ENCODE results near the gene ATP7A. TPM values are rescaled to one million over a fixed set of nuclear protein-coding genes. Genes with fewer than 3 reads are reported as not detected.
A peak's percentile ranks its signal among the peaks of the same experiment; 100 is the strongest.

ATP7A gene
- total RNA-seq, 3 donors from 2014 or later (not counting 1 experiment from before 2014, with no cell fraction given), result 18.8 to 24.3 (median 21.5) TPM

DNA sequence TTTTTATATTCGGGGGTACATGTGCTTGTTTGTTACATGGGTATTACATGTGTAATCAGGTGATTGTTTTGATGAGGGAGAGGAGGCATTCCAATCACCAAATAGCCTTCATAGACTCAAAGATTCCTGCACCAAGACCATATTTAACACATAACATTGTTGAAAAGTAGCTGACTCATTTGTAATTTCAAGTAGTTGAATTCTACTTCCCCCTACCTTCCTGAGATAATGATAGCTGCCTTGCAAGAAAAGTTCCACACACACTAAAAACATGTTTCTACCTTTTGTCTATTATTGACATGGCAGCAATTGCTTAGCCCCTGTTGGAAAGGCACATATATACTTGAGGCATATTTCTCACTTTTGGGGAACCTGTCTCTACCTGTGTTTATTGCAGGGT, 42.8 kb downstream of the ATP7A start:
- H3K36me3 Mint-ChIP-seq, result no peaks in the 10 kb centered on the region
- DNase-seq, result no peak
- TF ChIP-seq, protein P1, sequence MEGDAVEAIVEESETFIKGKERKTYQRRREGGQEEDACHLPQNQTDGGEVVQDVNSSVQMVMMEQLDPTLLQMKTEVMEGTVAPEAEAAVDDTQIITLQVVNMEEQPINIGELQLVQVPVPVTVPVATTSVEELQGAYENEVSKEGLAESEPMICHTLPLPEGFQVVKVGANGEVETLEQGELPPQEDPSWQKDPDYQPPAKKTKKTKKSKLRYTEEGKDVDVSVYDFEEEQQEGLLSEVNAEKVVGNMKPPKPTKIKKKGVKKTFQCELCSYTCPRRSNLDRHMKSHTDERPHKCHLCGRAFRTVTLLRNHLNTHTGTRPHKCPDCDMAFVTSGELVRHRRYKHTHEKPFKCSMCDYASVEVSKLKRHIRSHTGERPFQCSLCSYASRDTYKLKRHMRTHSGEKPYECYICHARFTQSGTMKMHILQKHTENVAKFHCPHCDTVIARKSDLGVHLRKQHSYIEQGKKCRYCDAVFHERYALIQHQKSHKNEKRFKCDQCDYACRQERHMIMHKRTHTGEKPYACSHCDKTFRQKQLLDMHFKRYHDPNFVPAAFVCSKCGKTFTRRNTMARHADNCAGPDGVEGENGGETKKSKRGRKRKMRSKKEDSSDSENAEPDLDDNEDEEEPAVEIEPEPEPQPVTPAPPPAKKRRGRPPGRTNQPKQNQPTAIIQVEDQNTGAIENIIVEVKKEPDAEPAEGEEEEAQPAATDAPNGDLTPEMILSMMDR (IDR thresholded peaks at IDR 0.05), result no peak
- Histone ChIP-seq H3K9me3 (ENCODE audit: control insufficient read depth, insufficient read depth, low read length) (no peaks in the 10 kb centered on the region), H3K4me1 (ENCODE audit: control insufficient read depth, insufficient read depth, low read length) (peaks cover 3% of the 10 kb centered on the region), H3K36me3 (ENCODE audit: control insufficient read depth, insufficient read depth, low read length) (no peaks in the 10 kb centered on the region), H3K4me3 (ENCODE audit: low read length) (no peak overlapping the region), H3K27ac (ENCODE audit: low read length) (no peak overlapping the region), H3K27me3 (ENCODE audit: control insufficient read depth, insufficient read depth, low read length) (no peaks in the 10 kb centered on the region)
- WGBS (ENCODE audit: insufficient coverage), result no CpG with 5 or more reads among the region's 1 CpG
- no peak overlapping the region for H3K4me3 Mint-ChIP-seq
- no peaks in the 10 kb centered on the region for H3K27me3 Mint-ChIP-seq (ENCODE audit: low read depth in 2 of 2)
- intact Hi-C loops (cut with micrococcal nuclease), result no loop called here
- ATAC-seq, result no peak
- H3K9me3 Mint-ChIP-seq, result peaks cover 0 to 2% of the 10 kb centered on the region in 2 donors
- peaks cover 23 to 25% of the 10 kb centered on the region in 2 donors for H3K4me1 Mint-ChIP-seq
- H3K27ac Mint-ChIP-seq, result no peak overlapping the region

GRCh38 chrX:77953708-77954107, 43.2 kb downstream of the ATP7A start:
- Mint-ChIP-seq H3K4me1 (peaks cover 26% of the 10 kb centered on the region in 2 donors), H3K4me3 (no peak overlapping the region), H3K27ac (no peak overlapping the region), H3K36me3 (no peaks in the 10 kb centered on the region), H3K27me3 (ENCODE audit: low read depth in 2 of 2) (no peaks in the 10 kb centered on the region), H3K9me3 (peaks cover 0 to 2% of the 10 kb centered on the region in 2 donors)
- Histone ChIP-seq H3K36me3 (ENCODE audit: control insufficient read depth, insufficient read depth, low read length) (no peaks in the 10 kb centered on the region), H3K4me3 (ENCODE audit: low read length) (no peak overlapping the region), H3K9me3 (ENCODE audit: control insufficient read depth, insufficient read depth, low read length) (no peaks in the 10 kb centered on the region), H3K4me1 (ENCODE audit: control insufficient read depth, insufficient read depth, low read length) (peaks cover 3% of the 10 kb centered on the region), H3K27me3 (ENCODE audit: control insufficient read depth, insufficient read depth, low read length) (no peaks in the 10 kb centered on the region), H3K27ac (ENCODE audit: low read length) (no peak overlapping the region)
- intact Hi-C loops (cut with micrococcal nuclease), result no loop called here
- ATAC-seq, result no peak
- DNase-seq, result no peak
- 100% methylated on average over 1 of the region's 1 CpG for WGBS (ENCODE audit: insufficient coverage)
- TF ChIP-seq, protein P1 (IDR thresholded peaks at IDR 0.05), result no peak

GRCh38 chrX:77960567-77960966, 50.1 kb downstream of the ATP7A start:
- H3K4me1 Mint-ChIP-seq, result peaks cover 45 to 46% of the 10 kb centered on the region in 2 donors
- H3K27ac Mint-ChIP-seq, result peak overlapping the region in 1 of 2 donors; percentile 4
- Histone ChIP-seq H3K27me3 (ENCODE audit: control insufficient read depth, insufficient read depth, low read length) (no peaks in the 10 kb centered on the region), H3K4me1 (ENCODE audit: control insufficient read depth, insufficient read depth, low read length) (peaks cover 10% of the 10 kb centered on the region), H3K27ac (ENCODE audit: low read length) (no peak overlapping the region), H3K9me3 (ENCODE audit: control insufficient read depth, insufficient read depth, low read length) (no peaks in the 10 kb centered on the region), H3K4me3 (ENCODE audit: low read length) (no peak overlapping the region), H3K36me3 (ENCODE audit: control insufficient read depth, insufficient read depth, low read length) (no peaks in the 10 kb centered on the region)
- intact Hi-C loops (cut with micrococcal nuclease), result no loop called here
- DNase-seq (no peak), ATAC-seq (no peak)
- WGBS (ENCODE audit: insufficient coverage), result no CpG with 5 or more reads among the region's 1 CpG
- H3K27me3 Mint-ChIP-seq (ENCODE audit: low read depth in 2 of 2), result no peaks in the 10 kb centered on the region
- no peak overlapping the region for H3K4me3 Mint-ChIP-seq
- H3K36me3 Mint-ChIP-seq, result no peaks in the 10 kb centered on the region
- TF ChIP-seq, protein P1 (IDR thresholded peaks at IDR 0.05), result no peak
- H3K9me3 Mint-ChIP-seq, result peaks cover 0 to 2% of the 10 kb centered on the region in 2 donors

DNA sequence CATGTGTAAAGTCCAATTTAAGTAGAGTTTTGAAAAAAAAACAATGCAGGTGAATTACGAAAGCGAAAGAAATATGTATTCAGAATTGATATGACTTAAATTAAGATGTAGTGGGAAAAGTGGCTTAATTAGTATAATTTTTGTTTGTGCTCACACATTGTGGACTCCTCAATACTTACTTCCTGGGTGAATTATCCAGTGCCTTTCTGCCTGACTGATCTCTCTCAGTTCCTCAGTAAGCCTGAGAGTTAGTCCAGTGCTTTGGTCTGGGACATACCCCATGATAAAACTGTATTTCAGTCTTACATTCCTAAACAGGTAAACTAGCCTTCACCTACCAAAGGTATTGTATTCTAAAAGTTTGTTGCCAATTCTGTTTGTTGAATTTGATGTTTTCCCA, 50.6 kb downstream of the ATP7A start:
- Mint-ChIP-seq H3K4me3 (no peak overlapping the region), H3K4me1 (peaks cover 42 to 46% of the 10 kb centered on the region in 2 donors), H3K27me3 (ENCODE audit: low read depth in 2 of 2) (no peaks in the 10 kb centered on the region), H3K36me3 (no peaks in the 10 kb centered on the region), H3K9me3 (peaks cover 0 to 2% of the 10 kb centered on the region in 2 donors), H3K27ac (peak overlapping the region in 1 of 2 donors; percentile 4)
- Histone ChIP-seq H3K9me3 (ENCODE audit: control insufficient read depth, insufficient read depth, low read length) (no peaks in the 10 kb centered on the region), H3K27ac (ENCODE audit: low read length) (no peak overlapping the region), H3K4me1 (ENCODE audit: control insufficient read depth, insufficient read depth, low read length) (peaks cover 10% of the 10 kb centered on the region), H3K4me3 (ENCODE audit: low read length) (no peak overlapping the region), H3K27me3 (ENCODE audit: control insufficient read depth, insufficient read depth, low read length) (no peaks in the 10 kb centered on the region), H3K36me3 (ENCODE audit: control insufficient read depth, insufficient read depth, low read length) (no peaks in the 10 kb centered on the region)
- no peak for DNase-seq
- no peak for ATAC-seq
- TF ChIP-seq, protein P1 (IDR thresholded peaks at IDR 0.05), result no peak
- intact Hi-C loops (cut with micrococcal nuclease), result no loop called here
- WGBS (ENCODE audit: insufficient coverage), result 100% methylated on average over 1 of the region's 2 CpGs

Measured in natural killer cell (primary cell).